Liver (tissue), 9 donors: Measurements from ENCODE around the gene FBXL4. TPM values are rescaled to one million over a fixed set of nuclear protein-coding genes. Genes with fewer than 3 reads are reported as not detected.

Source experiments
- DNase-seq: peaks from one replicate; pipeline ENCODE4 v3.0.0-alpha.2; 2017; ENCODE audit warnings: low spot score
- H3K27ac ChIP-seq, 2 donors: one replicate each; pipeline ENCODE4 v1.7.0; 2013; ENCODE audit warnings: inconsistent platforms in 2 of 2, low read length in 2 of 2, control low read depth in 1 of 2, low read depth in 1 of 2, mild to moderate bottlenecking in 1 of 2
- H3K27me3 ChIP-seq, 4 donors: one replicate each; pipeline versions ENCODE4 v1.6.1 to v1.7.0; 2013; ENCODE audit warnings: low read length in 3 of 4, inconsistent platforms in 1 of 4, mild to moderate bottlenecking in 1 of 4, moderate library complexity in 1 of 4; ENCODE audit not compliant: control insufficient read depth in 4 of 4, insufficient read depth in 4 of 4
- H3K36me3 ChIP-seq, 4 donors: one replicate each; pipeline versions ENCODE4 v1.6.1 to v1.7.0; 2013; ENCODE audit warnings: low read length in 3 of 4, mild to moderate bottlenecking in 3 of 4, low read depth in 1 of 4, moderate library complexity in 1 of 4; ENCODE audit not compliant: control insufficient read depth in 4 of 4, insufficient read depth in 3 of 4
- H3K4me1 ChIP-seq, 4 donors: one replicate each; pipeline versions ENCODE4 v1.6.1 to v1.7.0; 2013; ENCODE audit warnings: low read length in 3 of 4, mild to moderate bottlenecking in 3 of 4, moderate library complexity in 1 of 4; ENCODE audit not compliant: control insufficient read depth in 4 of 4, insufficient read depth in 4 of 4
- H3K4me3 ChIP-seq, 3 donors: one replicate each; pipeline versions ENCODE4 v1.6.1 to v1.7.0; 2013; ENCODE audit warnings: low read length in 3 of 3, control low read depth in 1 of 3, low read depth in 1 of 3, mild to moderate bottlenecking in 1 of 3
- H3K9ac ChIP-seq, 2 donors: one replicate each; pipeline ENCODE4 v1.7.0; 2013; ENCODE audit warnings: low read length in 2 of 2, mild to moderate bottlenecking in 2 of 2, moderate library complexity in 2 of 2, control low read depth in 1 of 2, low read depth in 1 of 2
- H3K9me3 ChIP-seq, 4 donors: one replicate each; pipeline versions ENCODE4 v1.6.1 to v1.7.0; 2013; ENCODE audit warnings: low read length in 3 of 4; ENCODE audit not compliant: control insufficient read depth in 4 of 4
- CTCF ChIP-seq: fragments of 150-350 bp; IDR thresholded peaks from 2 replicates; pipeline ENCODE4 v1.5.1; 2017; ENCODE audit warnings: improper control_type of control experiment, low read depth, low read length; ENCODE audit not compliant: missing input control
- EGR1 ChIP-seq, 2 donors: IDR thresholded peaks; 2 replicates each; pipeline ENCODE4 v1.6.1; 2016 to 2018; ENCODE audit warnings: antibody characterized with exemption in 2 of 2, low read depth in 2 of 2
- FOXA1 ChIP-seq: IDR thresholded peaks from 2 replicates; pipeline ENCODE4 v1.6.1; 2016; ENCODE audit warnings: antibody characterized with exemption
- GABPA ChIP-seq, 2 donors: IDR thresholded peaks in 1 of 2; conservative IDR thresholded peaks in 1 of 2; 2 replicates each; pipeline ENCODE4 v1.6.1; 2016; ENCODE audit warnings: antibody characterized with exemption in 2 of 2, mild to moderate bottlenecking in 1 of 2, moderate library complexity in 1 of 2
- HNF4A ChIP-seq, 2 donors: conservative IDR thresholded peaks; 2 replicates each; pipeline ENCODE4 v1.6.1; 2016; ENCODE audit warnings: antibody characterized with exemption in 2 of 2, mild to moderate bottlenecking in 2 of 2
- HNF4G ChIP-seq: IDR thresholded peaks from 2 replicates; pipeline ENCODE4 v1.6.1; 2016; ENCODE audit warnings: antibody characterized with exemption
- JUND ChIP-seq, 2 donors: IDR thresholded peaks; 2 replicates each; pipeline ENCODE4 v1.6.1; 2016; ENCODE audit warnings: antibody characterized with exemption in 2 of 2
- MAX ChIP-seq: IDR thresholded peaks from 2 replicates; pipeline ENCODE4 v1.6.1; 2016; ENCODE audit warnings: antibody characterized with exemption
- NR2F2 ChIP-seq: IDR thresholded peaks from 2 replicates; pipeline ENCODE4 v1.6.1; 2016; ENCODE audit warnings: antibody characterized with exemption
- REST ChIP-seq: IDR thresholded peaks from 2 replicates; pipeline ENCODE4 v1.6.1; 2016; ENCODE audit warnings: antibody characterized with exemption, mild to moderate bottlenecking
- ZBTB33 ChIP-seq: IDR thresholded peaks from 2 replicates; pipeline ENCODE4 v1.6.1; 2016; ENCODE audit warnings: antibody characterized with exemption
- WGBS: extraction: QIAGEN DNeasy Blood & Tissue Kit; methylation state at CpG from one replicate; pipeline ENCODE4 v1.1.7; 2013; 5-methylcytosine and 5-hydroxymethylcytosine counted together
- polyA plus RNA-seq, 2 donors: library from polyadenylated mRNA; stranded (reverse) in 1 of 2; unstranded in 1 of 2; fragments of 200-250 nt in 1 of 2; fragments of >200 nt in 1 of 2; fragmentation: Nextera tagmentation in 1 of 2; extraction: Ambion mirVana in 1 of 2; gene quantifications; one replicate each; pipeline versions ENCODE4 v1.2.1 to v1.2.3, GENCODE V29; 2013 to 2015
- total RNA-seq, 2 donors: library from RNA; depleted of rRNA; stranded (reverse); fragments of >200 nt; gene quantifications; one replicate each; pipeline ENCODE4 v1.2.3, GENCODE V29; 2014
- donor health status: healthy.
- donor health status: healthy.
- donor health status: healthy.
- donor health status: healthy.
- donor health status: healthy.

Gene FBXL4
- total and polyA plus RNA-seq, 4 donors = 4.1 to 18.8 (median 14.0) TPM

GRCh38 chr6:98995116-98995515, 47.4 kb upstream of the FBXL4 start:
- H3K4me3 ChIP-seq = no peak overlapping the region
- WGBS = 89% methylated on average over 1 of the region's 1 CpG
- TF ChIP-seq FOXA1 (no peak), HNF4G (no peak), NR2F2 (no peak), REST (no peak), HNF4A (conservative IDR thresholded peaks at IDR 0.05) (no peak), GABPA (IDR thresholded peaks at IDR 0.05 in 1 of 2, conservative IDR thresholded peaks at IDR 0.05 in 1 of 2) (no peak)

GRCh38 chr6:98992535-98992934, 44.8 kb upstream of the FBXL4 start:
- Histone ChIP-seq H3K9me3 (no peaks in the 10 kb centered on the region), H3K27me3 (no peaks in the 10 kb centered on the region), H3K9ac (no peak overlapping the region), H3K4me1 (no peaks in the 10 kb centered on the region), H3K36me3 (no peaks in the 10 kb centered on the region), H3K27ac (no peak overlapping the region), H3K4me3 (no peak overlapping the region)
- 72% methylated on average over 1 of the region's 1 CpG for WGBS
- no peak for DNase-seq
- TF ChIP-seq JUND (IDR thresholded peaks at IDR 0.05) (no peak), HNF4A (conservative IDR thresholded peaks at IDR 0.05) (no peak), REST (no peak)

More at GRCh38 chr6:98995116-98995515, 47.4 kb upstream of the FBXL4 start:
- Histone ChIP-seq H3K4me1 (no peaks in the 10 kb centered on the region), H3K36me3 (no peaks in the 10 kb centered on the region), H3K9ac (no peak overlapping the region), H3K27ac (no peak overlapping the region), H3K27me3 (no peaks in the 10 kb centered on the region), H3K9me3 (no peaks in the 10 kb centered on the region)
- no peak for DNase-seq

- no peaks in the 10 kb centered on the region for H3K36me3 ChIP-seq
- no peak overlapping the region for H3K4me3 ChIP-seq
- H3K9ac ChIP-seq = no peak overlapping the region
- no peak for DNase-seq
- 79% methylated on average over 1 of the region's 1 CpG for WGBS
- no peak overlapping the region for H3K27ac ChIP-seq
- H3K9me3 ChIP-seq = no peaks in the 10 kb centered on the region
- H3K4me1 ChIP-seq = peaks cover 0 to 2% (median 0%) of the 10 kb centered on the region in 4 donors
- no peaks in the 10 kb centered on the region for H3K27me3 ChIP-seq
- no peak for TF ChIP-seq MAX
- TF ChIP-seq JUND (IDR thresholded peaks at IDR 0.05) = no peak
- no peak for TF ChIP-seq HNF4A (conservative IDR thresholded peaks at IDR 0.05)
- TF ChIP-seq CTCF = no peak
- TF ChIP-seq ZBTB33 = no peak
- TF ChIP-seq EGR1 (IDR thresholded peaks at IDR 0.05; ENCODE audit: low read depth in 2 of 2) = no peak
Measured at GRCh38 chr6:98986071-98986615, 38.4 kb upstream of the FBXL4 start.
